ENCODE data around the gene NRN1L. TPM values are rescaled to one million over a fixed set of nuclear protein-coding genes. Genes with fewer than 3 reads are reported as not detected.
"Not testable (repeated sequence)": the region's sequence is repeated elsewhere in the genome, so short reads cannot be mapped to it uniquely, and the experiment has no call there.

Gene NRN1L
- total RNA-seq, 2 donors from 2014 or later = not detected

DNA sequence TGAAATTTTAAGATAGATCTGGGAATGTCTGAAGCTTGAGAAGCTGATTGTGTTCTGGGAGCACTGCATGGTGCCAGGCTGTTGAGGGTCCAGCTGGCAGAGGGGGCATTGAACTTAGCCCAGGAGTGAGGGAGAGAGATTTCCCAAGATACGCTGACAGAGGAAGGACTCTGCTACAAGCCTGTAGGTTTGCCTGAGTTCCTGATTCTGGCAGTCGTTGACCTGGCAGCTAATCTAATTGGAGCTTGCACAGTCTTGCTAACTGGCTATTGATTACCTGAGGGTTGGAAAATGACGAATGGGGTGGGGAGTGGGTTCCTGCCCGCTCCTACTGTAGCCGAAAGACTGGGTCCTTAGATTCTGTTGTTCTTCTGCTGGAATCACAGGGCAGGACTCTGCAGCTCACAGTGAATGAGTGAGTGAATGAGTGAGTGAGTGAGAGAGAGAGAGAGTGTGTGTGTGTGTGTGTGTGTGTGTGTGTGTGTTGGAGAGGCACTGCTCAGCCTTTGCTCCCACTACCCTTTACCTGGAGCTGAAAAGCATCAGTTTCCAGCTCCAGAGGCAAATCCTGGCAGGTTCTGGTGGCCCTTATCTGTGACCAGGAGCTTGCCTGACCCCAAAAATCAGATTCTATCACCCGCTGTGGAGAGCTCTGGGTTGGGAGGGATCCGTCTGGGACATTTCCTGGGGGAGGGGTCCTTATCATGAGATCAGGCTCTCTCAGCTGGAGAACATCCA, 30.2 kb downstream of the NRN1L start:
- ATAC-seq (ENCODE audit: insufficient number of reproducible peaks, low FRiP score, low read depth) (no peak), DNase-seq (ENCODE audit: low spot score) (no peak)
- no peaks in the 10 kb centered on the region for H3K9me3 ChIP-seq
- TF ChIP-seq, protein P1, sequence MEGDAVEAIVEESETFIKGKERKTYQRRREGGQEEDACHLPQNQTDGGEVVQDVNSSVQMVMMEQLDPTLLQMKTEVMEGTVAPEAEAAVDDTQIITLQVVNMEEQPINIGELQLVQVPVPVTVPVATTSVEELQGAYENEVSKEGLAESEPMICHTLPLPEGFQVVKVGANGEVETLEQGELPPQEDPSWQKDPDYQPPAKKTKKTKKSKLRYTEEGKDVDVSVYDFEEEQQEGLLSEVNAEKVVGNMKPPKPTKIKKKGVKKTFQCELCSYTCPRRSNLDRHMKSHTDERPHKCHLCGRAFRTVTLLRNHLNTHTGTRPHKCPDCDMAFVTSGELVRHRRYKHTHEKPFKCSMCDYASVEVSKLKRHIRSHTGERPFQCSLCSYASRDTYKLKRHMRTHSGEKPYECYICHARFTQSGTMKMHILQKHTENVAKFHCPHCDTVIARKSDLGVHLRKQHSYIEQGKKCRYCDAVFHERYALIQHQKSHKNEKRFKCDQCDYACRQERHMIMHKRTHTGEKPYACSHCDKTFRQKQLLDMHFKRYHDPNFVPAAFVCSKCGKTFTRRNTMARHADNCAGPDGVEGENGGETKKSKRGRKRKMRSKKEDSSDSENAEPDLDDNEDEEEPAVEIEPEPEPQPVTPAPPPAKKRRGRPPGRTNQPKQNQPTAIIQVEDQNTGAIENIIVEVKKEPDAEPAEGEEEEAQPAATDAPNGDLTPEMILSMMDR (IDR thresholded peaks at IDR 0.05) = no peak
- H3K4me3 ChIP-seq = no peak overlapping the region
- peaks cover 18 to 38% of the 10 kb centered on the region in 2 donors for H3K4me1 ChIP-seq (ENCODE audit: control insufficient read depth in 1 of 2, low read depth in 2 of 2)
- H3K27ac ChIP-seq = no peak overlapping the region
- H3K27me3 ChIP-seq (replicated peaks; ENCODE audit: insufficient read depth) = no peaks in the 10 kb centered on the region
- H3K36me3 ChIP-seq = peaks cover 9% of the 10 kb centered on the region

DNA sequence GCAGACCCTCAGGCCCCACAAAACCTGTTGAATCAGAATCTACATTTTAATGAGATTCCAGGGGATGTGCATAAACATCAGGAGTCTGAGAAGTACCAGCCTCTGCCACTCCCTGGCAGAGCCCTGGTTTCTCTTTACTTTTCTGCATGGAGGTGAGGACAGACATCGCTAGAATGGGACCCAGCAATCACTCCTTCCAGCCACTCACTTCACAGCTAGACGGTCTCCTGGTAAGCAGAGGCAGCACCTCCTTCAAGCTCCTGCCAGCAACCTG, 30.7 kb downstream of the NRN1L start:
- not testable (repeated sequence) for ATAC-seq (ENCODE audit: insufficient number of reproducible peaks, low FRiP score, low read depth); H3K36me3 ChIP-seq
- peaks cover 18 to 38% of the 10 kb centered on the region in 2 donors for H3K4me1 ChIP-seq (ENCODE audit: control insufficient read depth in 1 of 2, low read depth in 2 of 2)

DNA sequence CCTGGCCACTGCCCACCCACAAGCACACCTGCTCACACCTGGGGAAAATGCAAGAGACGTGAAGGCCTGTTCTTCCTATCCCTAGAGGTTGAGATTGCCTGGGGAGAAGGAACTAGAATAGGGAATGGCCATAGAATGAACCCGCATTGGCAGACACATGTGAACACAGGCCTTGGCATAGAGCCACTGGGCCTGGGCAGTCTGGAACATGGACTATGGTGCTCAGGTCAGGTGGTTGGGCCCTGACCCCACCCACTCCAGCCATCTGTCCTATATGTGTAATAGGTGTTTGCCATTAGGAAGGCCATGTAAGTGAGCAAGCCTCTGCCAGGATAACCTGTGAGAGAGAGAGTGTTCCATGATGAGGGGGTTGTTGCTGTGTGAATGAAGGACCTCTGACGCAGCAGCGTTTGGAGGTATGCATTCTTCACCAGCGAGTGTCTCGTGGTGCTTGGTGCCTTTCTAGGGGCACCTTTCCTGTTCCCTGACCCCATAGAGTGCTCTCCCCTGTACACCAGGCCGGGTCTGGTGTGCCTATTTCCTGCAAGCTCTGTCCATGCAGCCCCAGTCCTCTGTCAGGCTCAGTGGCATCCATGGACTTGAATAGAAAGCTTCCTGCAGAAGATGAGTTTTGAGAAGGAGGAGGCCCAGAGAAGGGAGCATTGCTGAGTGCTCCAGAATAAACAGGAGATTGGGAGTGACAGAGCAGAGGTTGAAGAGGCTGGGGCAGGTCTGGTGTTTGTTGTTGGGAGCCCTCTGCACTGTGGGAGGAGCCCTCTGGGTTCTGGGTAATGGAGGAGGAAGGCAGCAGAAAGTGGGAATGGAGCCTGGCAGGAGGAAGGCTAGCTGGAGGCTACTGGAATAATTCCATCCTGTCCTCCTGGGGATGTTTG, 31.4 kb downstream of the NRN1L start:
- DNase-seq (ENCODE audit: low spot score) (no peak), ATAC-seq (ENCODE audit: insufficient number of reproducible peaks, low FRiP score, low read depth) (no peak)
- Histone ChIP-seq H3K36me3 (no peaks in the 10 kb centered on the region), H3K9me3 (no peaks in the 10 kb centered on the region), H3K27me3 (replicated peaks; ENCODE audit: insufficient read depth) (no peaks in the 10 kb centered on the region), H3K4me1 (ENCODE audit: control insufficient read depth in 1 of 2, low read depth in 2 of 2) (peaks cover 18 to 38% of the 10 kb centered on the region in 2 donors), H3K4me3 (no peak overlapping the region), H3K27ac (peak overlapping the region; percentile 13 to 35)
- TF ChIP-seq, protein P1 (IDR thresholded peaks at IDR 0.05) = no peak

More for the DNA sequence above, 30.7 kb downstream of the NRN1L start:
- DNase-seq (ENCODE audit: low spot score); H3K27ac ChIP-seq; H3K4me3 ChIP-seq; H3K27me3 ChIP-seq (replicated peaks; ENCODE audit: insufficient read depth); H3K9me3 ChIP-seq: not testable (repeated sequence)

DNA sequence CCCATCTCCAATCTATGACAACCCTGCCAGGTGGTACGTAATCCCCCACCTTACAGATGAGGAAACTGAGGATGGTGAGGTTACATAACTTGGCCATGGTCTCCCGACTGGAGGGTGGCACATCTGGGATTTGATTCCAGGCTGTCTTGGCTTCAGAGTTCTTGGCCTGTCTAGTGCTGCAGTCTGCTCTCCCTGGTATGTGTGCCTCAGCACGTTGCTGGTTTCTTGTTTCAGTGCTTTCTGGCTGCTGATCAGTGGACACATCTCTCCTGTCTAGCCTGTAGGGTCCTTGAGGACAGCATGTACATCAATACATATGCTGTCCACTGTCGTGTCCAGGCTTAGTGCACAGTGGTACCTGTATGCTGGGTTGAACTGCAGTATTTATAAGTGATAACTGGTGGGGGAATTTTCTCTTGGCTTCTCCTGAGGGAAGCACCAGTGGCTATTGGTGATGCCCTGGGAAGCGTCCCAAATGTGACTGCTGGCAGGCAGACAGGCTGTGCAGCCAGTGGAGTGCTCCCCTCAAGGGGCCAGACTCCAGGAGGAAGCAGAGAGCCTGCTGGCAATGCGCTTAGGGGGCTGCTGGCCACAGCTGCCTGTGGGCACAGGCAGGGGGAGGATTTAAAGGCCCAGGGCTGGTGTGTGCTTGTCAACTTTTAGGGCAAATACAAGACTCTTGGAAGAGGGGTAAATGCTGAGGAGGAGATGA, 32.6 kb downstream of the NRN1L start:
- peak overlapping the region; percentile 13 to 43 for H3K27ac ChIP-seq
- ATAC-seq (ENCODE audit: insufficient number of reproducible peaks, low FRiP score, low read depth) (no peak), DNase-seq (ENCODE audit: low spot score) (no peak)
- H3K36me3 ChIP-seq = no peaks in the 10 kb centered on the region
- H3K4me3 ChIP-seq = no peak overlapping the region
- no peaks in the 10 kb centered on the region for H3K9me3 ChIP-seq
- TF ChIP-seq, protein P1 (IDR thresholded peaks at IDR 0.05) = no peak
- H3K27me3 ChIP-seq (replicated peaks; ENCODE audit: insufficient read depth) = no peaks in the 10 kb centered on the region
- H3K4me1 ChIP-seq (ENCODE audit: control insufficient read depth in 1 of 2, low read depth in 2 of 2) = peaks cover 18 to 38% of the 10 kb centered on the region in 2 donors

DNA sequence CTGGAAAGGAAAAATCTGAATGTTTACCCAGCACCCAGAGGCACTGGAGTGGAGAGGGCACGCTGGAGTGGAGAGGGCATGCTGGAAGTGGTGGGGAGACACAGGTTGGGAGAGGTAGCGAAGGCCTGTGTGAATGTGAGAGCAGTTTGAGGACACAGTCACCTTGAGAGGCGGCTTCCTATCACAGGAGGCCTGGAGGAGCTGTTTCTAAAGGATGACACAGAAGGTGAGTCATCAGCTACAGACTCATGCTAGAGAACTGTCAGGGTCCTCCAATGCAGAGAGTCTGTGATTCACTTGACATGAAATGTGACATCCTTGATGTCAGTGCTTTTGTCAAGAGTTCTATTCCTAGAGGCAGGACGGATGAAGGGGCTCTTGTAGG, 33.2 kb downstream of the NRN1L start:
- no peaks in the 10 kb centered on the region for H3K27me3 ChIP-seq (replicated peaks; ENCODE audit: insufficient read depth)
- DNase-seq (ENCODE audit: low spot score) (no peak), ATAC-seq (ENCODE audit: insufficient number of reproducible peaks, low FRiP score, low read depth) (no peak)
- TF ChIP-seq, protein P1 (IDR thresholded peaks at IDR 0.05) = no peak
- no peaks in the 10 kb centered on the region for H3K9me3 ChIP-seq
- no peak overlapping the region for H3K4me3 ChIP-seq
- no peaks in the 10 kb centered on the region for H3K36me3 ChIP-seq
- H3K27ac ChIP-seq = peak overlapping the region; percentile 13 to 43
- H3K4me1 ChIP-seq (ENCODE audit: control insufficient read depth in 1 of 2, low read depth in 2 of 2) = peaks cover 18 to 38% of the 10 kb centered on the region in 2 donors
